ENCODE measurements around the gene LIG4.

DNA sequence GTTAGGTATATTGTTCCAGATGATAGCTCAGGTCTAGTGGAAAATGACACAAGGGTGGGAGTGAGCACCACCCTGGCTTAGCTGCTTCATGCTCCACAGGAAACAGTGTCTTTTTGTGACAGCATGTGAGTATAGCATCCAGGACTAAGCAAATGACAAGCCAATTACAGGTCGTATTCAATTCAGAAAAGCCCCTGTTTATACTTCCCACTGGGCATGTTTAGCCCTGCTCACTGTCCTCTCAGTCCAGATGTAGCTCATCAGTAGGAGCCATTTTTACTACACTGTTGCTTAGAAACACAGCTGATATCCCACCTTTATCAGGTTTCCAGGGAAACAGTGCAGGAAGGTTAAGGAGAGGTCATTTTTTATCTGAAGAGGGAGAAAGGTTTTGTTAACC, 10.8 kb upstream of the LIG4 start:
- TF ChIP-seq, protein P1, sequence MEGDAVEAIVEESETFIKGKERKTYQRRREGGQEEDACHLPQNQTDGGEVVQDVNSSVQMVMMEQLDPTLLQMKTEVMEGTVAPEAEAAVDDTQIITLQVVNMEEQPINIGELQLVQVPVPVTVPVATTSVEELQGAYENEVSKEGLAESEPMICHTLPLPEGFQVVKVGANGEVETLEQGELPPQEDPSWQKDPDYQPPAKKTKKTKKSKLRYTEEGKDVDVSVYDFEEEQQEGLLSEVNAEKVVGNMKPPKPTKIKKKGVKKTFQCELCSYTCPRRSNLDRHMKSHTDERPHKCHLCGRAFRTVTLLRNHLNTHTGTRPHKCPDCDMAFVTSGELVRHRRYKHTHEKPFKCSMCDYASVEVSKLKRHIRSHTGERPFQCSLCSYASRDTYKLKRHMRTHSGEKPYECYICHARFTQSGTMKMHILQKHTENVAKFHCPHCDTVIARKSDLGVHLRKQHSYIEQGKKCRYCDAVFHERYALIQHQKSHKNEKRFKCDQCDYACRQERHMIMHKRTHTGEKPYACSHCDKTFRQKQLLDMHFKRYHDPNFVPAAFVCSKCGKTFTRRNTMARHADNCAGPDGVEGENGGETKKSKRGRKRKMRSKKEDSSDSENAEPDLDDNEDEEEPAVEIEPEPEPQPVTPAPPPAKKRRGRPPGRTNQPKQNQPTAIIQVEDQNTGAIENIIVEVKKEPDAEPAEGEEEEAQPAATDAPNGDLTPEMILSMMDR (conservative IDR thresholded peaks at IDR 0.05; ENCODE audit: low read depth, low read length) = no peak
- TF ChIP-seq EZH2 (IDR thresholded peaks at IDR 0.05; ENCODE audit: borderline replicate concordance, low read depth, low read length, poor library complexity, severe bottlenecking) = no peak

All from A673 (cell line).